ENCODE data around the gene TMEM150B. TPM values are rescaled to one million over a fixed set of nuclear protein-coding genes. Genes with fewer than 3 reads are reported as not detected.

TMEM150B gene
- total and polyA plus RNA-seq, 2 of the 4 experiments (the other 2 are of a cell fraction) = not detected

- Histone ChIP-seq H4K8ac (ENCODE audit: low read depth in 2 of 2, low read length in 2 of 2) (no peak overlapping the region), H2AK5ac (ENCODE audit: low read depth, low read length) (no peak overlapping the region), H2AFZ (replicated peaks; ENCODE audit: low read length, poor library complexity) (no peak overlapping the region), H4K5ac (ENCODE audit: low read depth, low read length) (no peak overlapping the region), H3K4me3 (ENCODE audit: insufficient read depth, low read depth, low read length) (no peak overlapping the region), H3K56ac (ENCODE audit: extremely low read depth, insufficient read depth, low read length) (no peak overlapping the region), H2AK9ac (replicated peaks; ENCODE audit: low read depth, low read length, poor library complexity) (no peak overlapping the region), H3K27ac (ENCODE audit: insufficient read depth, low read length) (no peak overlapping the region), H2BK120ac (ENCODE audit: low read depth, low read length) (no peak overlapping the region), H3K4ac (ENCODE audit: low read depth, low read length) (no peak overlapping the region), H3K9me1 (ENCODE audit: insufficient read depth, low read length) (peaks cover 10% of the 10 kb centered on the region), H3K23ac (ENCODE audit: low read depth, low read length) (no peak overlapping the region), H3K9ac (ENCODE audit: low read depth, low read length) (no peak overlapping the region), H3K27me3 (ENCODE audit: control insufficient read depth, insufficient read depth, low read length) (no peaks in the 10 kb centered on the region), H3K14ac (replicated peaks; ENCODE audit: low read depth, low read length) (no peak overlapping the region), H4K20me1 (ENCODE audit: insufficient read depth, low read length) (no peaks in the 10 kb centered on the region; the same call in 1 of the 2 replicates), H2BK5ac (ENCODE audit: low read depth, low read length, poor library complexity, severe bottlenecking) (no peak overlapping the region), H3K79me1 (ENCODE audit: low read depth in 1 of 2, low read length in 2 of 2) (peaks cover 0 to 17% of the 10 kb centered on the region in 2 experiments; a peak in 2 of 4 replicates), H3K9me3 (ENCODE audit: control insufficient read depth, insufficient read depth, low read length) (no peaks in the 10 kb centered on the region), H2BK20ac (ENCODE audit: low read depth, low read length) (no peak overlapping the region), H2BK15ac (ENCODE audit: low read depth, low read length) (no peak overlapping the region), H4K91ac (ENCODE audit: insufficient read depth, low read depth, low read length) (no peak overlapping the region), H3K36me3 (ENCODE audit: control insufficient read depth, insufficient read depth, low read length) (peaks cover 29% of the 10 kb centered on the region), H3K4me2 (ENCODE audit: low read depth, low read length) (no peak overlapping the region), H3K4me1 (ENCODE audit: control insufficient read depth, insufficient read depth, low read length) (peaks cover 13% of the 10 kb centered on the region; the same call in 1 of the 2 replicates), H3K18ac (ENCODE audit: low read depth, low read length) (no peak overlapping the region)
- WGBS, 2 experiments (ENCODE audit: extremely low coverage in 2 of 2, insufficient read length in 1 of 2) = 96% methylated on average over 10 of the region's 15 CpGs; no CpG with 5 or more reads in 1 of the 2 experiments
- dilution Hi-C loops (cut with HindIII; ENCODE audit: low sequenced_read_pairs, unreplicated experiment) (no loop called here), intact Hi-C loops (cut with micrococcal nuclease) (no loop called here), in situ Hi-C loops (cut with MboI; ENCODE audit: low sequenced_read_pairs) (loop anchor here (25.0 kb wide), 1 partner anchor 360 kb away; the partner anchor contains the start of genes CCDC106, ZNF580 and ZNF581)
- ChIA-PET CTCF (no interaction called here), POLR2A (ENCODE audit: unreplicated experiment) (no interaction called here)
- BruUV-seq (replicated peaks) = no TSS peak
- DNase-seq = no peak
- no peak for ATAC-seq (ENCODE audit: low read depth)
- TF ChIP-seq CTCF (conservative IDR thresholded peaks at IDR 0.05; ENCODE audit: low read depth, low read length) (no peak), USF2 (IDR thresholded peaks at IDR 0.05; ENCODE audit: low read depth, low read length) (no peak), RCOR1 (IDR thresholded peaks at IDR 0.05; ENCODE audit: insufficient replicate concordance, low read length) (no peak), RFX5 (IDR thresholded peaks at IDR 0.05; ENCODE audit: low read depth, low read length) (no peak), CEBPB (IDR thresholded peaks at IDR 0.05; ENCODE audit: low read depth, low read length) (no peak), SMC3 (IDR thresholded peaks at IDR 0.05; ENCODE audit: low read depth, low read length) (no peak), RAD21 (IDR thresholded peaks at IDR 0.05; ENCODE audit: low read length) (no peak), BHLHE40 (IDR thresholded peaks at IDR 0.05; ENCODE audit: low read depth, low read length) (no peak), MAZ (IDR thresholded peaks at IDR 0.05; ENCODE audit: borderline replicate concordance, low read depth, low read length) (no peak), FOS (IDR thresholded peaks at IDR 0.05; ENCODE audit: low read depth, low read length) (no peak), CHD1 (IDR thresholded peaks at IDR 0.05; ENCODE audit: low read depth, low read length) (no peak), MAFK (IDR thresholded peaks at IDR 0.05; ENCODE audit: low read depth, low read length) (no peak), MXI1 (IDR thresholded peaks at IDR 0.05; ENCODE audit: borderline replicate concordance, low read depth, low read length) (no peak), NFE2L2 (IDR thresholded peaks at IDR 0.05; ENCODE audit: low read depth, low read length) (no peak)
These were observed 48.3 kb downstream of the TMEM150B start for GRCh38 chr19:55276720-55277430.

Measured in IMR-90 (cell line).